CD14-positive monocyte (primary cell): ENCODE measurements around the gene RGS7. TPM values are rescaled to one million over a fixed set of nuclear protein-coding genes. Genes with fewer than 3 reads are reported as not detected.
"Not testable (repeated sequence)": the region's sequence is repeated elsewhere in the genome, so short reads cannot be mapped to it uniquely, and the experiment has no call there.

ENCODE experiments used
- DNase-seq, 3 donors: peaks; one replicate each; pipeline ENCODE4 v3.0.0-alpha.2; 2011 to 2022
- H2AFZ ChIP-seq: 2 replicates; pipeline ENCODE4 v1.6.0; 2012; ENCODE audit warnings: mild to moderate bottlenecking, low read depth, low read length, inconsistent platforms; ENCODE audit not compliant: insufficient read depth, poor library complexity, severe bottlenecking
- H3K27ac ChIP-seq, 2 donors: 1 replicate in 1 of 2; 2 replicates in 1 of 2; pipeline ENCODE4 v1.5.1; 2012 to 2013; ENCODE audit warnings: low read length in 2 of 2, control low read depth in 1 of 2, inconsistent platforms in 1 of 2, low read depth in 1 of 2, mild to moderate bottlenecking in 1 of 2
- H3K27me3 ChIP-seq, 2 donors: one replicate each; pipeline versions ENCODE4 v1.6.0 to v1.6.1; 2011 to 2013; ENCODE audit warnings: low read length in 2 of 2; ENCODE audit not compliant: control insufficient read depth in 2 of 2, insufficient read depth in 2 of 2
- H3K36me3 ChIP-seq, 2 donors: replicated peaks in 1 of 2; 1 replicate in 1 of 2; 2 replicates in 1 of 2; pipeline versions ENCODE4 v1.5.1 to v1.6.1; 2012 to 2013; ENCODE audit warnings: low read length in 2 of 2, control low read depth in 1 of 2, inconsistent platforms in 1 of 2, mild to moderate bottlenecking in 1 of 2; ENCODE audit not compliant: insufficient read depth in 2 of 2, control insufficient read depth in 1 of 2
- H3K4me1 ChIP-seq, 2 donors: 1 replicate in 1 of 2; 2 replicates in 1 of 2; pipeline versions ENCODE4 v1.5.1 to v1.6.1; 2012 to 2013; ENCODE audit warnings: low read length in 2 of 2, control low read depth in 1 of 2, inconsistent platforms in 1 of 2, mild to moderate bottlenecking in 1 of 2, moderate library complexity in 1 of 2; ENCODE audit not compliant: insufficient read depth in 2 of 2, control insufficient read depth in 1 of 2
- H3K4me2 ChIP-seq: replicated peaks from 2 replicates; pipeline ENCODE3; 2012; ENCODE audit warnings: low read length, moderate library complexity, mild to moderate bottlenecking; ENCODE audit not compliant: poor library complexity, severe bottlenecking; ENCODE audit errors: extremely low read depth
- H3K4me3 ChIP-seq, 3 experiments: fragments of 200-600 bp in 1 of 3; sonication (generic) in 1 of 3; replicated peaks in 1 of 3; 1 replicate in 2 of 3; 2 replicates in 1 of 3; pipeline ENCODE4 v1.5.1; 2011 to 2013; ENCODE audit warnings: low read length in 3 of 3, mild to moderate bottlenecking in 3 of 3, control low read depth in 2 of 3, low read depth in 2 of 3, inconsistent platforms in 1 of 3, moderate library complexity in 1 of 3
- H3K79me2 ChIP-seq: 2 replicates; pipeline ENCODE4 v1.6.0; 2012; ENCODE audit warnings: mild to moderate bottlenecking, control low read depth, inconsistent platforms, low read length, moderate library complexity; ENCODE audit not compliant: insufficient read depth
- H3K9ac ChIP-seq: 2 replicates; pipeline ENCODE4 v1.6.0; 2017; ENCODE audit warnings: low read length, mild to moderate bottlenecking; ENCODE audit not compliant: insufficient read depth, poor library complexity, severe bottlenecking
- H3K9me3 ChIP-seq, 2 donors: replicated peaks in 1 of 2; 1 replicate in 1 of 2; 2 replicates in 1 of 2; pipeline versions ENCODE4 v1.5.1 to v1.6.1; 2012 to 2013; ENCODE audit warnings: low read length in 2 of 2, control low read depth in 1 of 2; ENCODE audit not compliant: control insufficient read depth in 1 of 2, insufficient read depth in 1 of 2
- H4K20me1 ChIP-seq: 2 replicates; pipeline ENCODE4 v1.6.0; 2012; ENCODE audit warnings: mild to moderate bottlenecking, low read length, control low read depth, moderate library complexity; ENCODE audit not compliant: insufficient read depth
- H3K27ac Mint-ChIP-seq, 7 donors: one replicate each; pipeline ENCODE4 v1.8.0; 2020; ENCODE audit warnings: mild to moderate bottlenecking in 7 of 7, mixed read lengths in 7 of 7, moderate library complexity in 6 of 7, inconsistent platforms in 2 of 7
- H3K27me3 Mint-ChIP-seq, 3 donors: one replicate each; pipeline ENCODE4 v1.8.0; 2021 to 2022; ENCODE audit warnings: low read depth in 3 of 3, mild to moderate bottlenecking in 3 of 3, mixed read lengths in 3 of 3, moderate library complexity in 3 of 3, inconsistent platforms in 1 of 3
- H3K36me3 Mint-ChIP-seq, 2 donors: one replicate each; pipeline ENCODE4 v1.8.0; 2020; ENCODE audit warnings: mixed read lengths in 2 of 2, inconsistent platforms in 1 of 2, mild to moderate bottlenecking in 1 of 2
- H3K4me1 Mint-ChIP-seq: one replicate; pipeline ENCODE4 v1.8.0; 2020; ENCODE audit warnings: mild to moderate bottlenecking, mixed read lengths
- H3K4me3 Mint-ChIP-seq, 2 donors: one replicate each; pipeline ENCODE4 v1.8.0; 2020; ENCODE audit warnings: mild to moderate bottlenecking in 2 of 2, mixed read lengths in 2 of 2, moderate library complexity in 1 of 2
- H3K9me3 Mint-ChIP-seq, 7 donors: one replicate each; pipeline ENCODE4 v1.8.0; 2020 to 2022; ENCODE audit warnings: mixed read lengths in 7 of 7, mild to moderate bottlenecking in 6 of 7, moderate library complexity in 6 of 7, inconsistent platforms in 2 of 7
- CTCF ChIP-seq: fragments of 200-600 bp; IDR thresholded peaks from one replicate; pipeline ENCODE4 v1.8.0; 2022; ENCODE audit warnings: antibody characterized with exemption, mild to moderate bottlenecking
- WGBS: methylation state at CpG from one replicate; pipeline ENCODE4 v1.1.5; 2013; ENCODE audit warnings: missing lambda C conversion rate; ENCODE audit not compliant: insufficient coverage; 5-methylcytosine and 5-hydroxymethylcytosine counted together
- intact Hi-C, 2 donors: fragments of 100-400 bp; cut with micrococcal nuclease; formaldehyde crosslinking; loops; one replicate each; pipeline versions ENCODE4 v1.15.0 to v1.15.1; 2023
- polyA plus RNA-seq, 3 donors: library from polyadenylated mRNA; depleted of rRNA in 1 of 3; unstranded in 2 of 3; stranded (reverse) in 1 of 3; fragments of 300-500 nt in 2 of 3; fragments of >200 nt in 1 of 3; fragmentation: Illumina TruSeq in 2 of 3; gene quantifications; 1 replicate in 2 of 3; 2 replicates in 1 of 3; pipeline ENCODE4 v1.2.3, GENCODE V29; 2012 to 2021

RGS7 gene
- polyA plus RNA-seq, 3 donors, result not detected

GRCh38 chr1:240883490-240883889, 473.5 kb downstream of the RGS7 start:
- TF ChIP-seq CTCF, result no peak
- H3K79me2 ChIP-seq, result no peaks in the 10 kb centered on the region
- no peaks in the 10 kb centered on the region for H3K27me3 ChIP-seq
- H3K9me3 Mint-ChIP-seq, result peaks cover 0 to 10% (median 3%) of the 10 kb centered on the region in 7 donors
- no peaks in the 10 kb centered on the region for H4K20me1 ChIP-seq
- peaks cover 0 to 3% of the 10 kb centered on the region in 2 donors for H3K9me3 ChIP-seq
- no peak overlapping the region for H3K27ac ChIP-seq
- no peaks in the 10 kb centered on the region for H3K4me1 ChIP-seq
- H3K36me3 Mint-ChIP-seq, result no peaks in the 10 kb centered on the region
- H3K4me1 Mint-ChIP-seq, result no peaks in the 10 kb centered on the region
- intact Hi-C loops, result no loop called here
- no peak overlapping the region for H3K4me3 Mint-ChIP-seq
- no peaks in the 10 kb centered on the region for H3K36me3 ChIP-seq
- DNase-seq, result no peak
- no peak overlapping the region for H3K9ac ChIP-seq
- H3K4me3 ChIP-seq, result no peak overlapping the region
- 97% methylated on average over 2 of the region's 3 CpGs for WGBS
- H3K27me3 Mint-ChIP-seq, result no peaks in the 10 kb centered on the region
- no peak overlapping the region for H3K27ac Mint-ChIP-seq
- no peak overlapping the region for H3K4me2 ChIP-seq
- H2AFZ ChIP-seq, result no peak overlapping the region

- H4K20me1 ChIP-seq, H3K9ac ChIP-seq, H3K4me2 ChIP-seq, H3K4me3 ChIP-seq, H3K4me1 ChIP-seq, H2AFZ ChIP-seq, intact Hi-C loops, H3K4me1 Mint-ChIP-seq, H3K27ac ChIP-seq, H3K9me3 Mint-ChIP-seq, H3K79me2 ChIP-seq, H3K4me3 Mint-ChIP-seq, H3K27me3 Mint-ChIP-seq, H3K9me3 ChIP-seq, H3K36me3 ChIP-seq, DNase-seq, H3K27me3 ChIP-seq, H3K36me3 Mint-ChIP-seq, H3K27ac Mint-ChIP-seq: not testable (repeated sequence)
- no CpG with 5 or more reads among the region's 6 CpGs for WGBS
Measured at GRCh38 chr1:240882656-240883308, 474.2 kb downstream of the RGS7 start.
